HL-60 (cell line): ENCODE measurements around the gene AP2A1.

Source experiments
- DNase-seq, 2 experiments: peaks; one replicate each; pipeline ENCODE4 v3.0.0-alpha.2; 2010 to 2020; ENCODE audit warnings: low read depth in 1 of 2, low spot score in 1 of 2
- H3K27ac ChIP-seq: fragments of 250-450 bp; sonication (Bioruptor Pico); replicated peaks from 2 replicates; pipeline ENCODE4 v1.5.1; 2020; ENCODE audit warnings: mild to moderate bottlenecking, moderate library complexity
- H3K27me3 ChIP-seq: fragments of 250-450 bp; sonication (Bioruptor Pico); 2 replicates; pipeline ENCODE4 v1.5.1; 2021; ENCODE audit warnings: mild to moderate bottlenecking, moderate library complexity; ENCODE audit not compliant: insufficient read depth, poor library complexity, severe bottlenecking
- H3K4me3 ChIP-seq: replicated peaks from 2 replicates; pipeline ENCODE4 v1.5.1; 2011; ENCODE audit warnings: mild to moderate bottlenecking, control low read depth, low read length; ENCODE audit not compliant: insufficient read depth
- GABPA ChIP-seq: IDR thresholded peaks from 2 replicates; pipeline ENCODE4 v1.6.1; 2012; ENCODE audit warnings: low read depth
- POLR2AphosphoS5 ChIP-seq: IDR thresholded peaks from 2 replicates; pipeline ENCODE4 v1.6.1; 2012; ENCODE audit warnings: low read depth
- SPI1 ChIP-seq: IDR thresholded peaks from 2 replicates; pipeline ENCODE4 v1.6.1; 2012; ENCODE audit warnings: low read depth, mild to moderate bottlenecking, borderline replicate concordance
- TF ChIP-seq, protein P1 (sequence below): IDR thresholded peaks from one replicate; pipeline ENCODE4 v1.5.1; 2011; ENCODE audit warnings: low read length, control low read depth, inconsistent platforms; ENCODE audit not compliant: insufficient read depth
- TF ChIP-seq, protein P2 (sequence below): IDR thresholded peaks from 2 replicates; pipeline ENCODE4 v1.6.1; 2012; ENCODE audit warnings: low read depth; ENCODE audit not compliant: insufficient replicate concordance

The AP2A1 gene

DNA sequence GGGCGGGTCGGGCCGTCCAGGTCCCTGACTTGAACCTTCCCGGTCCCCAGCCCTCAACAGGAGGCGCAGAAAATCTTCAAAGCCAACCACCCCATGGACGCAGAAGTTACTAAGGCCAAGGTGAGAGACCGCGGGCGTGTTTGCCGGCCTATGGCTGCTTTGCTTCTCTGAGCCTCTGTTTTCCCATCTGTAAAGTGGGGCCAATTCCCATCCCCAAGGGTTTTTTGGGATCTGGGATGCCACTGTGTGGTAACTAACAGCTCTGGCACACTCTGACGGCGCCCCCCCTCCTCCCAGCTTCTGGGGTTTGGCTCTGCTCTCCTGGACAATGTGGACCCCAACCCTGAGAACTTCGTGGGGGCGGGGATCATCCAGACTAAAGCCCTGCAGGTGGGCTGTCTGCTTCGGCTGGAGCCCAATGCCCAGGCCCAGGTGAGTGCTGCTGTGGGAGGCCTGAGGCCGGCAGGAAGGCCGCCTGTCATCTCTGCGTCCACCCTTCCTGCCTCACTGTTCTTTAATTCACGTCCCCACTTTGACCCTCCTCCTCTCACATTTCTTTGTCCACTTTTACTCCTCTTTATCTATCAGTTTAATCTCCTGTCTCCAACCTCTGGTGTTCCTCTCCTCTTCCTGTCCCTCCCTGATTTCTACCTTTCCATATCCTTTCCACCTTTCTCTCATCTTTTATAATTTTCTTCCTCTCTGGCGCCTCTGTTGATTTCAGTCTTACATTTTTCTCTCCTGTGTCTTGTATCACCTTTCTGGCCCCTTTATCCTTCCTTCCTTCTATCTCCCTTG lies 39.2 kb downstream of the AP2A1 start:
- Histone ChIP-seq H3K4me3 (no peak overlapping the region), H3K27ac (0 out of 2 replicates have a peak overlapping the region, but pooled peaks have one; percentile 4), H3K27me3 (no peaks in the 10 kb centered on the region)
- TF ChIP-seq GABPA (no peak), POLR2AphosphoS5 (0 out of 2 replicates have a peak, but pooled peaks have one; percentile 22)
- DNase-seq = no peak

DNA sequence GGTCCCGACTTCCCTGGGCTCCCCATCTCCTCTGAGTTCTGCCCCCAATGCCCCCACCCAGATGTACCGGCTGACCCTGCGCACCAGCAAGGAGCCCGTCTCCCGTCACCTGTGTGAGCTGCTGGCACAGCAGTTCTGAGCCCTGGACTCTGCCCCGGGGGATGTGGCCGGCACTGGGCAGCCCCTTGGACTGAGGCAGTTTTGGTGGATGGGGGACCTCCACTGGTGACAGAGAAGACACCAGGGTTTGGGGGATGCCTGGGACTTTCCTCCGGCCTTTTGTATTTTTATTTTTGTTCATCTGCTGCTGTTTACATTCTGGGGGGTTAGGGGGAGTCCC lies 39.8 kb downstream of the AP2A1 start:
- 0 out of 2 replicates have a peak overlapping the region, but pooled peaks have one; percentile 4 for H3K27ac ChIP-seq
- no peak for TF ChIP-seq SPI1
- TF ChIP-seq, protein P1, sequence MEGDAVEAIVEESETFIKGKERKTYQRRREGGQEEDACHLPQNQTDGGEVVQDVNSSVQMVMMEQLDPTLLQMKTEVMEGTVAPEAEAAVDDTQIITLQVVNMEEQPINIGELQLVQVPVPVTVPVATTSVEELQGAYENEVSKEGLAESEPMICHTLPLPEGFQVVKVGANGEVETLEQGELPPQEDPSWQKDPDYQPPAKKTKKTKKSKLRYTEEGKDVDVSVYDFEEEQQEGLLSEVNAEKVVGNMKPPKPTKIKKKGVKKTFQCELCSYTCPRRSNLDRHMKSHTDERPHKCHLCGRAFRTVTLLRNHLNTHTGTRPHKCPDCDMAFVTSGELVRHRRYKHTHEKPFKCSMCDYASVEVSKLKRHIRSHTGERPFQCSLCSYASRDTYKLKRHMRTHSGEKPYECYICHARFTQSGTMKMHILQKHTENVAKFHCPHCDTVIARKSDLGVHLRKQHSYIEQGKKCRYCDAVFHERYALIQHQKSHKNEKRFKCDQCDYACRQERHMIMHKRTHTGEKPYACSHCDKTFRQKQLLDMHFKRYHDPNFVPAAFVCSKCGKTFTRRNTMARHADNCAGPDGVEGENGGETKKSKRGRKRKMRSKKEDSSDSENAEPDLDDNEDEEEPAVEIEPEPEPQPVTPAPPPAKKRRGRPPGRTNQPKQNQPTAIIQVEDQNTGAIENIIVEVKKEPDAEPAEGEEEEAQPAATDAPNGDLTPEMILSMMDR = no peak
- no peak for TF ChIP-seq POLR2AphosphoS5
- no peak for TF ChIP-seq GABPA
- TF ChIP-seq, protein P2, sequence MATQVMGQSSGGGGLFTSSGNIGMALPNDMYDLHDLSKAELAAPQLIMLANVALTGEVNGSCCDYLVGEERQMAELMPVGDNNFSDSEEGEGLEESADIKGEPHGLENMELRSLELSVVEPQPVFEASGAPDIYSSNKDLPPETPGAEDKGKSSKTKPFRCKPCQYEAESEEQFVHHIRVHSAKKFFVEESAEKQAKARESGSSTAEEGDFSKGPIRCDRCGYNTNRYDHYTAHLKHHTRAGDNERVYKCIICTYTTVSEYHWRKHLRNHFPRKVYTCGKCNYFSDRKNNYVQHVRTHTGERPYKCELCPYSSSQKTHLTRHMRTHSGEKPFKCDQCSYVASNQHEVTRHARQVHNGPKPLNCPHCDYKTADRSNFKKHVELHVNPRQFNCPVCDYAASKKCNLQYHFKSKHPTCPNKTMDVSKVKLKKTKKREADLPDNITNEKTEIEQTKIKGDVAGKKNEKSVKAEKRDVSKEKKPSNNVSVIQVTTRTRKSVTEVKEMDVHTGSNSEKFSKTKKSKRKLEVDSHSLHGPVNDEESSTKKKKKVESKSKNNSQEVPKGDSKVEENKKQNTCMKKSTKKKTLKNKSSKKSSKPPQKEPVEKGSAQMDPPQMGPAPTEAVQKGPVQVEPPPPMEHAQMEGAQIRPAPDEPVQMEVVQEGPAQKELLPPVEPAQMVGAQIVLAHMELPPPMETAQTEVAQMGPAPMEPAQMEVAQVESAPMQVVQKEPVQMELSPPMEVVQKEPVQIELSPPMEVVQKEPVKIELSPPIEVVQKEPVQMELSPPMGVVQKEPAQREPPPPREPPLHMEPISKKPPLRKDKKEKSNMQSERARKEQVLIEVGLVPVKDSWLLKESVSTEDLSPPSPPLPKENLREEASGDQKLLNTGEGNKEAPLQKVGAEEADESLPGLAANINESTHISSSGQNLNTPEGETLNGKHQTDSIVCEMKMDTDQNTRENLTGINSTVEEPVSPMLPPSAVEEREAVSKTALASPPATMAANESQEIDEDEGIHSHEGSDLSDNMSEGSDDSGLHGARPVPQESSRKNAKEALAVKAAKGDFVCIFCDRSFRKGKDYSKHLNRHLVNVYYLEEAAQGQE = no peak
- DNase-seq = no peak
- H3K4me3 ChIP-seq = no peak overlapping the region
- no peaks in the 10 kb centered on the region for H3K27me3 ChIP-seq

DNA sequence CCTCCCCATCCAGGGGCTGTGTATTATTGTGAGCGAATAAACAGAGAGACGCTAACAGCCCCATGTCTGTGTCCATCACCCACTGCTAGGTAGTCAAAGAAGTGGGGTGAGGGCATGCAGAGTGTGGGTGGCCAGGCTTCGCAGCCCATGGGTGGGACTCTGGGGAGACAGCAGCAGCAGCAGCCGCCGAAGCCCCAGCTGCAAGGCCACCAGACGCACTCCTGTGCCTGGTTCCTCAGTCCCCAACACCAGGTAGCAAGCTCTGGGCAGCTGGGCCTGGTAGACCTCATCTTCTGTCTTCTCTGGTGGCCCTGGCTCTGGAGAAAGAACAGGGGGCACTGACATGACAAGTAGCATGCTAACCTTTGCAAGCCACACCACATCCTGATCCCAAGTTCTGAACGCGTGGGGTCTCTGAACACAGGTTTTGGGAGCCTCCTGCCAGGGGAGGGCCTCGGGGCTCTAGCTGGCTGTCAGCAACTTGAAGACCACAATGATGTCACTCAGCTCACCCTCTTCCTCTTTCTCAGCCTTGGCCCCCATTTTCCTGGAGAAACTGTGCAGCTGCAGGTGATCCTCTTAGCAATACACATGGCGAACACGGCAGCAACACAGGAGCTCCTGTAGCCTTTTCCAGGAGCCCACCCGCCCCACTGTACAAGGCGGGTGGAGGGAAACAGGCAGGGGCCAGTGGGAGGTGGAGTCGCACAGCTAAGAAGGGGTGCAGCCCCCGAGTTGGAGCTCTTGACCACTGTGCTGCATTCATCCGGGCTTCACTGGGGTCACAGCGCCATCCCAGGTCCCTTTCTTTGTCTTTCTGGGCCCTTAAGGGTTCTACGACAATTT lies 40.5 kb downstream of the AP2A1 start:
- H3K27me3 ChIP-seq = no peaks in the 10 kb centered on the region
- no peak overlapping the region for H3K4me3 ChIP-seq
- TF ChIP-seq, protein P2 = no peak
- TF ChIP-seq SPI1 (peak; percentile 98), POLR2AphosphoS5 (peak; percentile 44; the same call in 1 of the 2 replicates)
- TF ChIP-seq, protein P1 = no peak
- H3K27ac ChIP-seq = peak overlapping the region; percentile 76
- peak; percentile 57 to 85 for DNase-seq
